ENCODE measurements around the gene ARAP1. TPM values are rescaled to one million over a fixed set of nuclear protein-coding genes. Genes with fewer than 3 reads are reported as not detected.

ARAP1 gene
- total and polyA plus RNA-seq, 8 donors, result 32.2 to 201 (median 69.8) TPM

- H3K36me3 ChIP-seq, result no peaks in the 10 kb centered on the region
- peaks cover 17 to 61% (median 41%) of the 10 kb centered on the region in 4 donors for H3K4me1 ChIP-seq
- intact Hi-C loops (cut with DNase I; ENCODE audit: low total_unique reads), result loop anchor here (10.0 kb wide), 1 partner anchor 165 kb away; no protein-coding TSS in a partner anchor
- DNase-seq, result no peak
- H3K4me3 ChIP-seq, result peak overlapping the region; percentile 13 to 70 (median 64)
- 65 to 77% (median 73%) methylated on average over 22 to 23 of the region's 23 CpGs for WGBS, 5 donors
- H3K27ac ChIP-seq, result peak overlapping the region in 3 of 5 donors; percentile 16 to 65 (median 42)
- no peak for TF ChIP-seq EP300 (IDR thresholded peaks at IDR 0.05)
- no peak for TF ChIP-seq CTCF (IDR thresholded peaks at IDR 0.05)
- no peak for TF ChIP-seq POLR2A (IDR thresholded peaks at IDR 0.05)
- H3K9me3 ChIP-seq, result no peaks in the 10 kb centered on the region
- peaks cover 0 to 51% (median 32%) of the 10 kb centered on the region in 3 donors for H3K27me3 ChIP-seq
Observed at GRCh38 chr11:72639502-72640375, 112.5 kb downstream of the ARAP1 start.

- no peak for DNase-seq
- no peak for TF ChIP-seq CTCF (IDR thresholded peaks at IDR 0.05)
- TF ChIP-seq POLR2A (IDR thresholded peaks at IDR 0.05), result no peak
- no peak for TF ChIP-seq EP300 (IDR thresholded peaks at IDR 0.05)
- TF ChIP-seq POLR2AphosphoS5 (IDR thresholded peaks at IDR 0.05), result no peak
- H3K27ac ChIP-seq, result no peak overlapping the region
- no peaks in the 10 kb centered on the region for H3K36me3 ChIP-seq
- H3K27me3 ChIP-seq, result peaks cover 0 to 64% (median 32%) of the 10 kb centered on the region in 3 donors
- H3K4me3 ChIP-seq, result no peak overlapping the region
- no peaks in the 10 kb centered on the region for H3K9me3 ChIP-seq
- WGBS, 5 donors, result 67 to 71% (median 71%) methylated on average over 8 of the region's 8 CpGs
- H3K4me1 ChIP-seq, result peaks cover 11 to 57% (median 33%) of the 10 kb centered on the region in 4 donors
- intact Hi-C loops (cut with DNase I; ENCODE audit: low total_unique reads), result no loop called here
Observed at GRCh38 chr11:72637926-72638325, 114.3 kb downstream of the ARAP1 start.

GRCh38 chr11:72637198-72637597 is 115.0 kb downstream of the ARAP1 start:
- peaks cover 7 to 60% (median 30%) of the 10 kb centered on the region in 4 donors for H3K4me1 ChIP-seq
- H3K36me3 ChIP-seq, result no peaks in the 10 kb centered on the region
- DNase-seq, result no peak
- H3K27ac ChIP-seq, result peak overlapping the region in 1 of 5 donors; percentile 15
- intact Hi-C loops (cut with DNase I; ENCODE audit: low total_unique reads), result no loop called here
- no peak overlapping the region for H3K4me3 ChIP-seq
- H3K27me3 ChIP-seq, result peaks cover 0 to 57% (median 32%) of the 10 kb centered on the region in 3 donors
- no peaks in the 10 kb centered on the region for H3K9me3 ChIP-seq
- WGBS, 5 donors, result 64 to 80% (median 70%) methylated on average over 2 of the region's 2 CpGs
- TF ChIP-seq POLR2A (IDR thresholded peaks at IDR 0.05) (no peak), POLR2AphosphoS5 (IDR thresholded peaks at IDR 0.05) (no peak)

- TF ChIP-seq EP300 (IDR thresholded peaks at IDR 0.05) (no peak), CTCF (IDR thresholded peaks at IDR 0.05) (no peak), POLR2AphosphoS5 (IDR thresholded peaks at IDR 0.05) (no peak), POLR2A (IDR thresholded peaks at IDR 0.05) (no peak)
- DNase-seq, result no peak
- H3K4me3 ChIP-seq, result no peak overlapping the region
- H3K9me3 ChIP-seq, result no peaks in the 10 kb centered on the region
- H3K27ac ChIP-seq, result peak overlapping the region in 1 of 5 donors; percentile 15
- peaks cover 9 to 60% (median 25%) of the 10 kb centered on the region in 4 donors for H3K4me1 ChIP-seq
- peaks cover 0 to 49% (median 25%) of the 10 kb centered on the region in 3 donors for H3K27me3 ChIP-seq
- intact Hi-C loops (cut with DNase I; ENCODE audit: low total_unique reads), result no loop called here
- 64 to 70% (median 69%) methylated on average over 3 of the region's 3 CpGs for WGBS, 5 donors
- H3K36me3 ChIP-seq, result no peaks in the 10 kb centered on the region
Observed at GRCh38 chr11:72636376-72636775, 115.8 kb downstream of the ARAP1 start.
